Dermis microvascular lymphatic vessel endothelial cell (primary cell): ENCODE data around the gene PALS1. TPM values are rescaled to one million over a fixed set of nuclear protein-coding genes. Genes with fewer than 3 reads are reported as not detected.
"Not testable (repeated sequence)": the region's sequence is repeated elsewhere in the genome, so short reads cannot be mapped to it uniquely, and the experiment has no call there.

Experiments used
- DNase-seq, 2 donors: peaks; one replicate each; pipeline versions ENCODE4 v3.0.0 to v3.0.0-alpha.2; 2010; ENCODE audit warnings: low read depth in 2 of 2
- total RNA-seq: library from RNA; depleted of rRNA; stranded (reverse); fragments of >200 nt; gene quantifications from 2 replicates; pipeline ENCODE4 v1.2.1, GENCODE V29; 2014

The PALS1 gene
- total RNA-seq, 1 donor from 2014 or later, result 24.1 TPM

DNA sequence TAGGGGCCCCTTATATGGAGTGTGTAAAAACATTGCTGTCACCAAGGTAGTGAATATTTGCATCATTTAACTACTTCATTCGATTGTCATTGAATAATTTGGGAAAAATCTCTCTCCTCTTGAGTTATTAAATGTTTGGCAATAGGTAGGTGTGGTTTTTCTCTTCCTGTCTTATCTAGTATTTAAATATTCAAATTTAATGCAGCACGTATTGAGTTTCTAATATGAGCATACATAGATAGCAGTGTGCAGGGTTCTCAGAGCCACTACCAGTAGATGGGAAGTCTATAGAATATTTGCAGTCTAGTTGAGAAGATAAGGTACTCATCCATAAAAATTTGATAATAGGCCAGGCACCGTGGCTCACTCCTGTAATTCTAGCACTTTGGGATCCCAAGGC, 16.7 kb downstream of the PALS1 start:
- no peak for DNase-seq

DNA sequence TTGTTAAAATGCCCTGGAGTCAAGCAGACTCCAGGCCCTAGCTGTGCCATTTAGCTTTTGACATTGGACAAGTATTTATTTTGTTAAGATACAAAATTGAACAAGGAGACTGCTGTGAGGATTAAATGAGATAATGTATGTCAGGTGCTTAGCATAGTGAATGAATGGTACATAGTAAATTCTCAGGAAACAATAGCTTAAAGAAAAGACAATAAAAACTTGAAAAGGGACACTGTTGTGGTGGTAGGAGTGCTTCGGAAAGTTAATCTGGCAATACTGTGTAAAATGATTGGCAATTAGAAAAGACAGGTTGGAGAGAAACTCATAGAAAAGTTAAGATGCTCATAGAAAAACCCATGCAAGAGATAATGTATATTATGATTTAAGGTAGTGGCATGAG, 19.7 kb downstream of the PALS1 start:
- DNase-seq, result no peak

DNA sequence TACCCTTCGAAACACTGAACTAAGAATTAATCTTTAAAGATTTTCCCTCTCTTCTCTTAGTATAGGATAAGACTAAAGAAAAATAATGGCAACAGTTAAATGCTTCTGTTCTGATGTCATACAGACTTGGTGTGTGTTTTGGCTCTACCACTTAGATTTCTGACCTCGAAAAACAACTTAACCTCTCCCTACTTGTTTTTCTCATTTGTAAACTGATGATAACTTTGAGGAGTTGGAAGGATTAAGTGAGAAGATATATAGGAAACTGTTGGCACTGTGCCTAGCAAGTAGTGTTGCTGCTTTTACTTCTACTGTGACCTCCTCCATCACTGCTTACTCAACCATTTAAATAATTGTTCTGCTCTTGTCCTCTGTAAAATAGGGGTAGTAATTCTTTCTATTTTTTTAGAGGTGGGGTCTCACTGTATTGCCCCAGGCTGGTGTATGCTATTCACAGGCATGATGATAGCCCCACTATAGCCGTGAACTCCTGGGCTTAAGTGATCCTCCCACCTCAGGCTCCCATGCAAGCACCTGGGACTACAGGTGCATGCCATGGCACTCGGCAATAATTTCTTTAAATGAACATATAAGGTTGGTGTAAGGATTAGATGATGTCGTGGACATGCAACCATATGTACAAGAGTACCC, 22.4 kb downstream of the PALS1 start:
- peak in 1 of 2 donors; percentile 76 for DNase-seq

DNA sequence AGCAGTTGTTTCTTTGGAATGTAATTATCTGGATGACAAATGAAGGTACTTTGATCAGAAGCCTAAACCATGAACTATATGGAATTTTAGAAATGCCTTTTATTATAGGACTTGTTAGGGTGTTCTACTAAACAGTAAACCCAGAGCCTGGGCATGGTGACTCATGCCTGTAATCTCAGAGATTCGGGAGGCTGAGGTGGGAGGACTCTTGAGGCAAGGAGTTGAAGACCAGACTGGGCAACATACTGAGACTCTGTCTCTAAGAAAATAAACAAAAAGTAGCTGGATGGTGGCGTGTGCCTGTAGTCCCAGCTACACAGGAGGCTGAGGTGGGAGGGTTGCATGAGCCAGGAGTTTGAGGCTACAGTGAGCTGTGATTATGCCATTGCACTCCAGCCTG, 23.9 kb downstream of the PALS1 start:
- DNase-seq, result no peak

DNA sequence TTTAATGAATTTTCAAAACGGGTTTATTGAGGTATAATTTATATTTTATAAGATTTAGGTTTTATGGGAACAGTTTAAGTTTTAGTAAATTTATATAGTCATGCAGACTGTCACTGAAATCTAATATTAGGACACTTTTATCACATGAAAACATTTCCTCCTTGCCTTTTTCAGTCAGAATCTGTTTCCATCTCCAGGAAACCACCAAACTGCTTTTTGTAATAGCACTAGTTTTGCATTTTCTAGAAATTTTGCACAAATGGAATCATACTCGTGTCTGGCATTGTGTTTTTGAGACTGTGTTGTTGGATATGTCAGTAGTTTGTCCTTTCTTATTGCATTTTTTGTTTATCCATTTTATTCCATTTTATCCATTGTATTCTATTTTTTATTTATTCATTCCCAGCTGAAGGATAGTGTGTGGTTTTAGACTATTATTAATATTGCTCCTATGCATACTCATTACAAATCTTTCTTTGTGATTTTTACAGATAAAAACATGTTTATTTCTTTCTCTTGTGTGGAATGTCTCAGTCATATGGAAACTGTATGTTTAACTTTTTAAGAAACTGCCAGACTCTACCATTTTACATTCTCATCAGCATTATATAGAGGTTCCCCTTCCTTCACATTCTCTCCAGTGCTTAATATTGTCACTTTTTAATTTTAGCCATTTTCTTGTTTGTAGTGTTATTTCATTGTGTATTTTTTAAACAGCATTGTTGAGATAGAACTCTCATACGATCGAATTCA, 26.5 kb downstream of the PALS1 start:
- no peak for DNase-seq

DNA sequence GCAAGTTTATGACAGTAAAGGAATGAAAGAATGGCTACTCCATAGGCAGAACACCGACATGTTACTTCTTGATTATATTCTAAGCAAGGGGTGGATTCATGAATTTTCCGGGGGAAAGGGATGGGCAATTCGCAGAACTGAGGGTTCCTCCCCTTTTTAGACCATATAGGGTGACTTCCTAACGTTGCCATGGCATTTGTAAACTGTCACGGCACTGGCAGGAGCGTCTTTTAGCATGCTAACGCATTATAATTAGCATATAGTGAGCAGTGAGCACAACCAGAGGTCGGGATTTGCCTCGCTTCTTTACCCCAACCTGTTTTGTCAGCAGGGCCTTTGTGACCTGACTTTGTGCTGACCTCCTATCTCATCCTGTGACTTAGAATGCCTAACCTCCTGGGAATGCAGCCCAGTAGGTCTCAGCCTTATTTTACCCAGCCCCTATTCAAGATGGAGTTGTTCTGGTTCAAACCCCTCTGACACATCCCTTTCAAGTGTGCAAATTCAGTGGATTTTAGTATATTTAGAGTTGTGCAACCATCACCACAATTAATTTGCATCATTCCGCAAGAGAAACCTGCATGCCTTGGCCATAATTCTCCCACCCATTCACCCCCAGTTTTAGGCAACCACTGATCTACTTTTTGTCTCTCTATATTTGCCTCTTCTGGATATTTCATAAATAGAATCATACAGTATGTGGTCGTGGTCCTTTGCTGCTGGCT, 27.4 kb downstream of the PALS1 start:
- no peak for DNase-seq

DNA sequence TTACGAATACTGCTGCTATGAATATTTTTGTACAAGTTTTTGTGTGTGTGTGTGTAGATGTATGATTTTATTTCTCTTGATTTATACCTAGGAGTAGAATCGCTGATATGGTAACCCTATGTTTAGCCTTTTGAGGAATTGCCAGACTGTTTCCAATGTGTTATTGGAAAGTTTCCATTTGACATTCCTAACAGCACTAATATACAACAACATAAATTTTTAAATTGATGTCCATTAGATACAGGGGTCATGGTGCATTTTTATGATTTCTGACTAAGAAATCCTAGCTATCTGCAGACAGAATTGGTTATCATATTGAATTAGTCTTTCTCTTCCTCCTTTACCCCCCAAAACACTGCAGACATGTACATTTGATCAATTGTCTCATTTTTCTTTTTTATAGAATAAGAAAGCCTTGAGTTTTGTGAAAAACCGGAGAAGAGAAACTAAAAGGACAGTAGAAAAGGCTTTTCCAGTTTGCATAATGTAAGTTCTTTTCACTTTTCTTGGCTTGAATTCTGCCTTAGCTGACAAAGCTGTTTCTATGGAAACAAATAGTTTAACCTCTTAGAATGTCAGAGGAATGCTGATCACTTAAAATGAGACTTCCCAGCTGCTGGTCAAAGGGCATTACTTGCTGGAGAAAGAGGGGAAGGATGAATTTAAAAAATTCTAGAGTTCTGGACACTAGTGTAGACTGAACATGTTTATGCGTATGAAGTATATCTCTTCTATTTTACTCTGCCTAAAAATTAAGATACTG, 28.2 kb downstream of the PALS1 start:
- DNase-seq, result peak; percentile 12 to 47

DNA sequence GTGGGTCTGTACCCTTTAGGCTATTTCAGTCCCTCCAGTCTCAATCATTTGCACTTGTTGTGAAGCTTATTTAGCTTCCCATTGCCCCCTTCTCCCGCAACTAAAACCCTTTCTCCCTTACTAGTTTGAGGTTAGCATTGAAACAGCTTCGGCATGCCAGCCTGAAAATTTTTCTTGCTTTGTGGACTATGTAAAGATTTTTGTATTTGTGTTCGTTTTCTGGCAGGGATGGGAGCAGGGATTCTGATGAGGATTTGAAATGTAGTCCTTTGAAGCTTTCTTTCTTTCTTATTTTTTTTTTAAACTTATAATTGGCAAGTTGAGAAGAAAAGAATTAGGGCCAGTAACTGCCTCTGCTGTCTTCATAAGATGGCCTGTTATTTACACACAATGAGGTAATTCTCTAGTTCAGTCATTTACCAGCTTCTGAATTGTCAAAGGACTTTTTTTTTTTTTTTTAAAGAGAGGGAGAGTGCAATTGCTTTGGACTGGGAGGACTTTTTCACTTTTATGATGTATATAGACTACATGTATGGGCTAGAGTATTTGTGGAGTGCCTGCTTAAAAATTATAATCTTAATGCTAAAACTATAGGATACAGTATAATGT, 29.0 kb downstream of the PALS1 start:
- DNase-seq, result no peak

DNA sequence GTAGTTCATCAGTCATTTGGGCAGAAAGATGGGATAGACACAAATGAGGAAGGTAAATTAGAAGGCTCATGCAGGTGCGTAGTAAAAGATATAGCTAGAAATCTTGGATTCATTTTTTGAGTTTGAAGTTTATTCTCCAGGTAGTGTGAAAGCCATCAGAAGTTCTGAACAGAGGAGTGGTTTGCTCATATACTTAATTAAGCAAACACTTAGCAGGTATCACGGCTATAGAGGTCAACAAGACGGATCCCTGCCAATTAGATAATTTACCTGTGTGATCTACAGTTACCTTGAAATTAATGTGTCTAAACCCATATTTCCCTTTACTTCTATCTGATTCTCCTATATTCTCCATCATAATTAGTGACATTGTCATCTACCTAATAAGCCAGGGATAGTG, 29.7 kb downstream of the PALS1 start:
- no peak for DNase-seq

DNA sequence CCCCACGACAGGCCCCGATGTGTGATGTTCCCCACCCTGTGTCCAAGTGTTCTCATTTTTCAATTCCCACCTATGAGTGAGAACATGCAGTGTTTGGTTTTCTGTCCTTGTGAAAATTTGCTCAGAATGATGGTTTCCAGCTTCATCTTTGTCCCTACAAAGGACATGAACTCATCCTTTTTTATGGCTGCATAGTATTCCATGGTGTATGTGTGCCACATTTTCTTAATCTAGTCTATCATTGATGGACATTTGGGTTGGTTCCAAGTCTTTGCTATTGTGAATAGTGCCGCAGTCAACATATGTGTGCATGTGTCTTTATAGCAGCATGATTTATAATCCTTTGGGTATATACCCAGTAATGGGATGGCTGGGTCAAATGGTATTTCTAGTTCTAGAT, 32.0 kb downstream of the PALS1 start:
- DNase-seq, result not testable (repeated sequence)

DNA sequence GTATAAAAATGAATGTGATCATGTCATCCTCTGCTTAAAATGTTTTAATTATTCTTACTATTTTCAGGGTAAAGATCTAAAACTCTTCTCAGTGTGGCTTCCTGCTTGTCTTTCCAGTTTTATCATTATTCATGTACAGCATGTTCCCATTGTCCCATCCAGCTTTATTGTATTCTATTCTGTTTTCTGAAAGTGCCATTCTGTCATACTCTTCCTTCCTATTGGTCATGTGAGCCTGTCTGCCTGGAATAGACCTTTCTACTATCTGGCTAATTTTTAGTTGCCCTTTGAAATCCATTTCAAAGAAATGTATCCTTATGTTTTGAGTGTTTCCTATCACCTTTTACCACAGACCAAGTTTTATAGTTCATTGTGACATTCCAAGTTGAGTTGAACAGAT, 34.9 kb downstream of the PALS1 start:
- peak; percentile 61 to 80 for DNase-seq

DNA sequence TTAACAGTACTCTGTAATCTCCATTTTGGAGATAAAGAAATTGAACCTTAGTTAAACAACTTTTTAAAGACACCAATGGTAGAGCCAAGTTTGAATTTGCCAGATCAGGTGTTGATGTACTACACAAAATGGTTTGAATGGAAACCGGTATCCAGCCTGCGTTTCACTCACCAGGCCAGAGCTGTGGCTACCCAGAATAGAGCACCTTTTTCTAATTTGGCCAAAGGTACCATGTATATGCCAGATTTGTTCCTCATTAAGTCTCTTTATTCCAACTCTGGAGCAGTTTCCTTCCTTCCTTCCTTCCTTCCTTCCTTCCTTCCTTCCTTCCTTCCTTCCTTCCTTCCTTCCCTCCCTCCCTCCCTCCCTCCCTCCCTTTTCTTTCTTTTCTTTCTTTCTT, 39.3 kb downstream of the PALS1 start:
- no peak for DNase-seq

DNA sequence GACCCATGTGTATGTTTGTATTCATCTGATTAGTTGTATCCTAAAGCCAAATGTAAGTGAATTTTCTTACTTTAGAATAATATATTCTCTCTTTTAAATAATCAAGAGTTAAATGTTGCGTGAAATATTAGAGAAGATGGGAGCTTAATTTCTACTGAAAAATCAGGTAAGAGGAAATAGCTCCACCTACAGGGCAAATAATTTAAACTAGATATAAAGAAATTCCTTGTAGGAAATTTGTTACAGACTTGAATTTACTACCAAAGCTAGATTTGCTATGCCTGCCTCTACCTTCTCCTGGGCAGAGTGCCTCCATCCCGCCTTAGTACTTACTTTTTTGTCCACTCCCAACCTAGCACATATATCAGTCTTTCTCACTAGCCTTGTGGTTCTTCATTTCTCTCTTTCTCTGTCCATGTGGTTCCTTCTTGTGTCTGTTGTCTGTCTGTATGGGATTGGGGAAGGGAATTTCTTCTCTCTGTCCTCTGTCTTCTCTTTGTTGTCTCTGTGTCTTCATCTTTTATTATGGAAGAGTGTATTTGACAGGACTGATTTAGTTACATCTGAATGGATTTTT, 44.7 kb downstream of the PALS1 start:
- DNase-seq, result peak; percentile 55 to 57

Other genes with a start within 250 kb of the PALS1 start
- not detected in 2 replicates for gene GARIN2, start 52.0 kb upstream of the PALS1 start, total RNA-seq
- 46.9 and 47.4 TPM in 2 replicates for gene ATP6V1D, start 118.4 kb downstream of the PALS1 start, total RNA-seq
- 122 and 135 TPM in 2 replicates for gene EIF2S1, start 118.9 kb downstream of the PALS1 start, total RNA-seq
- gene PLEK2, start 170.7 kb downstream of the PALS1 start, total RNA-seq, result 0.51 and 5.5 TPM in 2 replicates
- gene TMEM229B, start 247.3 kb downstream of the PALS1 start, total RNA-seq, result 0.64 and 1.1 TPM in 2 replicates